Femur (tissue), 1 donor: ENCODE data around the gene EML2.

Experiments
- DNase-seq: peaks from one replicate; pipeline ENCODE4 v3.0.0-alpha.2; 2017

EML2 gene

DNA sequence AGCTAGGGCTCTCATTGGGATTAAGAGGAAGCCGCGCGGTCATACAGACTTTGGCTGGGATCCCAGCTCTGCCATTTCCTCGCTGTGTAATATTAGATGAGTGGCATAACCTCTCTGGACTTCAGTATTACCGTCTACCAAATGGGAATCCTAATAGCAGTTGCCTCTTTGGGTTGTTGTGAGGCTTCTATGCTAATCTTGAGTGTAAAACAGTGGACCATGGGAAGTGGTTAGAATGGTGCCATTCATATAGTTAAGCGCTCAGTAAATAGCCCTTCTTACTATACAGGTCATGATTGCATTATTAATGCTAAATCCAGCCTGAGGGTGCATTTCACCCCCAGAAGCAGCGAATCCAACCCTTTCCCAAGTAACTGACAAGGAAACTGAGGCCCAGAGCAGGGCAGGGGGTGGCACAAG, 54.0 kb downstream of the EML2 start:
- no peak for DNase-seq

DNA sequence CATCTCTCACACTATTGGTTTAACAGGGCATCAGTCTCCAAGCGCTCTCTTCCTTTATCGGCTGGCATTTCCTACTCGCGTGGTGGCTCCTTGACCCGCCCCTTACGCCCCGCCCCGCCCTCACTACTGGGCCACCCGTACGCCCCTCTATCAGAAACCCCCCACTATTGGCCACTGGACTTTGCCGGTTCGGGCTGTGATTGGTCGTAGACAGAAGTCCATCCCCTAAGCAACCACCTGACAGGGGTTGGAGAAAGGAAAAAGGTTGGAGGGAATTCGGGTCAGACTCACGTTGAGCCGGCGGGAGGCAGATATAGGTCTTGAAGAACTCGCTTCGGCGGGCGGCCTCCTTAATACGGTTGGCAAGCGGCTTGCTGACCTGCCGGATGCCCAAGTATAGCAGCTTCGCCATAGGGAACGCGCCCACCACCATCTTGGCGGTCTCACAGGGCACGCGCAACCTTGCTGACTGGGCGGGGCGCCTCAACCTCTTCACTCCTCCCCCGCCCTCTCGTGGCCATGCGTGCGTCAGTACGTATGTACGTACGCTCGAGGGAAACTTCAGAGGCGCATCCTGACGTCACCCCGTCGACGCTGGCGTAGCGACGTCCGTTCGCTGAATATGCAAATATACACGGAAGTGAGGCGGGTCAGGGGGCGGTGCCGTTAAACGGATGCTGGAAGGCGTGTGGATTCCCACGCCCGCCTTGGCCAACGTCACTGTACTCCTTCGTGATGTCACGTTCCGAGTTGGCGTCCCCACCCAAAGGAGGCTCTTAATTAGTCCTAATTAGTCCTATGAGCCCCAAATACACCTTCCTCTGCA, 54.7 kb downstream of the EML2 start, which contains the start of gene OPA3:
OPA3 (minus strand) TSS at position 471 of the 826 bp plus-strand sequence; CDS start at position 433, 38 bp downstream.
- DNase-seq: peak; percentile 100

DNA sequence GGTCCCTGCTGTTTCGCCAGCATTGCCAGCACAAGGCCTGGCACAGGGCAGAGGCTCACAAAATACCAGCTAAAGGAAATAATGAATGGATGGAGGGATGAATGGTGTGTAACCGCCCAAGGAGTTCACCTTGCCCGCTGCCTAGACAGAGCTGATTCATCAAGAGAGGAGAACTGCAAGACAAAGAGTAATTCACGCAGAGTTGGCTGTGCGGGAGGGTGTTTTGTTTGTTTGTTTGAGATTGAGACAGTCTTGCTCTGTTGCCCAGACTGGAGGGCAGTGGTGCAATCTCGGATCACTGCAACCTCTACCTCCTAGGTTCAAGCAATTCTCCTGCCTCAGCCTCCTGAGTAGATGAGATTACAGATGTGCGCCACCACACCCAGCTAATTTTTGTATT, 57.6 kb downstream of the EML2 start:
- DNase-seq: no peak

DNA sequence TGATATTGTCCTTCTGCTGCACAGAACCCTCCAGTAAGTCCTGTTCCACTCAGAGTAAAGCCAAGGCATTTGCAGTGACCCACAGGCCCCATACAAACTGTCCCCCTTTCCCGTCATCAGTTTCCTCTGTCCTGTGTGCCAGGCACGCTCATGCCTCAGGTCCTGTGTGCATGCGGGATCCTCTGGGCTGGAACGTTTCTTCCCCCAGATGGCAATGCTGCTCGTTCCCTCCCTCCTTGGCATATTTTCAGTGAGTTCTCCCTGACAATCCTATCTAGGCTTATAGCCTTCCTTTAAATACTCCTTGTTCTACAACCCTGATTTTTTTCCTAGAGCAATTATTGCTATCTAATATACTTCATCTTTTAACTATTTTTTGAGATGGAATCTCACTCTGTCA, 60.3 kb downstream of the EML2 start:
- no peak for DNase-seq

DNA sequence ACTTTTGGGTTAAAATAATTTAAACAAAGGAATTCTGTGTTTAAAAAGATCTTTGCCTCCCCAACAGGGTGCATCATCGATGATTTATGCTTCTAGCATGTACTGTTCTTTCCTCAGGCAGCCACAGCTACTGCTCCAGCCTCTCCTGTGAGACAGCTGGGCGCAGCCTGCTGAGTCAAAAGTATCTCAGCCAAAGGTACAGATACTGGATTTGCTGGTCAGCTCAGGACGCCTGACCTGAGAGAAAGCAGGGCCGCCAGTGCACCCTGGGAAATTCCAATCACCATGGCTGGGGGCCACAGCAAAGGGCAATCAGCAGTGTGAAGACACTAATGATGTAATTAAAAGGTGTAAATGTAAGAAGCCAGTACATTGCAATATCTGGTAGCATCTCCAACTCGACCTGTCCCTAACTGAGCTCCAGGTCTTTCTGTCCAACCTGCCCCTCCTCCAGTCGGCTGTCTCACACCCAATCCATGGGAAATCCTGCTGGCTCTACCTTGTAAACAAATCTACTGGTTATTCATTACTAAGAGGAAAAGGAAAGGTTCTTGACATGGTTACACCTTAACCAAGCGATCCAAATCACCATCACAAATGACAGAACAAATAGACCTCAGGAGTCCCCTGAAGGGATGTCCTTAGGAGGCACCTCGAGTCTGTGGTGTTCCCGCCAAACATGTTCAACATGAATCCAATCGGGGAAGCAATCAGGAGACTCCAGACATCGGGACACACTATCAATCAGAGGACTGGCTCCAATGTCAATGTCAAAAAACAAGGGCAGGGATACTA, 61.9 kb downstream of the EML2 start:
- no peak for DNase-seq

DNA sequence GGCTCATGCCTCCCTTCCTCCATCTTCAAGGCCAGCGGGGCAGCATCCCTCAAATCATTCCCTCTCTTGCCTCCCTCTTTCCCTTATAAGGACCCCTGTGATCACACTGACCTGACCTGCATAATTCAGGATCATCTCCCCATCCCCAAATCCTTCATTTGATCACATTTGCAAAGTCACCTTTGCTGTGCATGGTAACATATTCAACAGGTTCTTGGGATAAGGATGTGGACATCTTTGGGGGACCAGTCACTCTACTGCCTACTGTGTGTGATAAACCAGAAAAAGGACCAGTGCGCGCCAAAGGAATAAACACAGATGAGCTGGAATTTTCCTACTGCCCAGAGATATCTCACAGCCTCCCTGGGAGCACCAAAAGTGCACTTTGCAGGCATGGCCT, 62.5 kb downstream of the EML2 start:
- no peak for DNase-seq

DNA sequence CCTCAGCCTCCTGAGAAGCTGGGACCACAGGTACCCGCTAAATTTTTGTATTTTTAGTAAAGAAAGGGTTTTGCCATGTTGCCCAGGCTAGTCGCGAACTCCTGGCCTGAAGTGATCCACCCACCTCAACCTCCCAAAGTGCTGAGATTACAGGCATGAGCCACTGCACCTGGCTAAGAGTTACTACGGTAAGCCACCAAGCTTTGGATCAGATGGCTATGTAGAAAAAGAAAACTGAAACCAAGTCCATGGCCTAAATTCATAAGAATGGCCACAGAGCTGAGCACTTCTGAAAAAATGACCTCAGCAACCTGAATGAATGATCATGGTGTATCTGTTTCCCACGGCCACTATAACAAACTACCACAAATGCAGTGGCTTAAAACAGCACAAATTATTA, 64.0 kb downstream of the EML2 start:
- no peak for DNase-seq

DNA sequence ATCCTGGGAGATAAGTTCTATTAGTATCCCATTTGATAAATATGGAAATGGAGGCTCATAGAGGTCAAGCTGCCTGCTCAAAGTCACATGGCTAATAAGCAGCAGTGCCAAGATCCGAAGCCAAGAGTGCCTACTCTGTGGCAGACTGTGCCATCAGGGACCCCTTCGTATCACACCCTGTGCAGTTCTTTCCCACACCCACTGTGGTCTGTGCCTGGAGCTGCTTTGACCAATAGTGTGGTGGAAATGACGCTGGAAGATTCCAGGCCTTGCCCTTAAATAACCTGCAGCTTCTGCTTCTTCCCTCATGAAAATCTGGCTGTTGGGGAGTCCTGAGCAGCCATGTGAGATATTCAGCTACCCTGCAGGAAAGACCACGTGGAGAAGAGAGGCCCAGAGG, 64.7 kb downstream of the EML2 start:
- DNase-seq: no peak

DNA sequence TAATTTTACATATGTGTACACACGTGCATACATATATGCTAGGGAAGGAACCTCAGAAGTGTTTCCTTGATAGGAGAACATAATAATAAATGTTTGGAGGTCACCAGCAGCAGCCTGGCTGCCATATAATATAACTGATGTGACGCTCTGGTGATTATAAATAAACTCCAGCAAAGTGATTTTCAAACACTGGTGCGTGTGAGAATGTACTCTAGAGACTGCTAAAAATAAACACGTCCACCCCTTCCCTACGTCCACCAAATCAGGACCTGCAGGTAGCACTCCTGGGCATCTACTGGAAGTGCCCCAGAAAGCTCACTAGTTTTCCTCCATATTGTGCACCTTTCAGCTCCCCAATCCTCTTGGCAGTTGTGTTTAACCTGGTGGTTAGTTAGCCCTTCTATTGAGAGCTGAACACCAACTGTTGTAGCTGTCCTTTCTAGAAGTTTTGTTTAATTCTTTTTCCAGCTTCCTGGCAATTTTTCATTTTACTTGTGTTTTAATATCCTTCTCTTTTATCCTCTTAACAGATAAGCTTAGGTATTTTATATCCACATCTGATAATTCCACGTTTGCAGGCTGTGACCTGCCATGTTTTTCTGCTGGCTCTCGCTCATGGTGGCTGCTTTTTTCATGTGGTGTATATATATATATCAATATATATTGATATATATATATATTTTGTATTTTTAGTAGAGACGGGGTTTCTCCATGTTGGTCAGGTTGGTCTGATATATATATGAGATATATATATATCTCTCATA, 67.6 kb downstream of the EML2 start:
- DNase-seq: no peak

DNA sequence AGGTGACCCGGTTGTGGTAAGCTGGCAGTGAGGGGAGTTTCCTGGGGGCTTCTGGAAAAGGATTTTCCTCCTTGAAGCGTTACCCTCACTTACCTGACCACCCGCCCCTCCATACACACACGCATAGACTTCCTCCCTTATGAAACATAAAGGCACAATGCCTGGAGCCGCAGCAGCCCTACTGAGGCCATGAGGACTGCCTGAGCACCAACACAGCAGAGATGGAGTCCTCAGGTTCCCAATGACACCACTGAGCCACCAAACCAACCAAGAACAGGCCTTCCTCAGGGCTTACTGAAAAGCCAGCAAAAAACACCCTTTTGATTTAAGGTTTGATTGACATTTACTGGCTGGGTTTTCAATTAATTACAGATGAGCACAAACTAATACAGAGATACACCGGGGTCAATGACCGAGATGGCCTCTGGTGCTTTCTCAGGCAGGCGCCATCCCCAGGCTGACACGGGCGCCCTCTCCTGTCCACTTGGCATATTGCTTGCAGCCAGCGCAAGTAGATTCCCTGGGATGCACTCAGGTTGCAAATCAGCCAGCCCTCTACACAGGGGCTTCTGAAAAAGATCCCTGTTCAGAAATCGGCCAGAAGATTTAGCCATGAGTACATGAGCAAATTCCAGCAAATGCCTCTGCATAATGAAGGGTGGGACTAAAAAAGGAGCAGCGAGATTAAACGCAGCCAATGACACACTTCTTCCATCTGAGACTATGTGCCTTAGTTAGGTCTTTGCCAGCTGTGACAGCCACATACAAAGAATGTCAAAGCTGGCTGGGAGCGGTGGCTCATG, 69.4 kb downstream of the EML2 start:
- peak; percentile 48 for DNase-seq

DNA sequence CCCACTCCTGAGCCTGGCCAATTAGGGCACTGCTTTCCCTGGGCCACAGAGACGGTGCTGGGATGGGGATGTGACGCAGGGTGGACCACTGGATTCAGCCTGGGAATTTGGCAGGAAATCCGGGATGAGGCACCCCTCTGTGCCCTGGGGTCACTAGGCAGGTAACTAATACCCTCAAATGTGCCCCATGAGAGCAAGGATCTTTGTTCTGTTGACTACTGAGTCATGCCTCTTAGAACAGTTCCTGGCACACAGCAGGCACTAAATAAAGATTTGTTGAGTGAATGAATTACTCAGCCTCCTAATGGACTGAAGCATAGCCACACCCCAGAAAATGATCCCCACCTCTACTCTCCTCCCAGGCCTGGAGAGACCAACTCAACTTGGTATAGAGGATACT, 70.5 kb downstream of the EML2 start:
- no peak for DNase-seq

DNA sequence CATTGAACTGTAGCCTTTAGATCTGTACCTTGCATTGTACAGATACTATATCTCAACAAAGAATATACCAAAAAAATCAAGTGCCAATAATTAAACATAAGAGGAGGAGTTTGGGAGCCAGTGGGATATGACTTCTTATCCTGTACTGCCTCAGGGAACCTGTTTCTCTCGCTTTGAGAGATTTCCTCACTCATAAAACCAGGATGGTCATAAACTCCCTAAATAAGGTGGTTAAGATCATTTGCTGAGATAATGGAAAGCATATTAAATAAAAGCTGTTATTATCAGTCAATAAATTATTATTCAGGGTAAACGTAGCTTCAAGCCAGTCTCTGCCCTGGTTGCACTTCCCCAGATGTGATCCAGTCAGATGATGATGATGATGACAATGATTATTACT, 71.6 kb downstream of the EML2 start:
- DNase-seq: no peak

DNA sequence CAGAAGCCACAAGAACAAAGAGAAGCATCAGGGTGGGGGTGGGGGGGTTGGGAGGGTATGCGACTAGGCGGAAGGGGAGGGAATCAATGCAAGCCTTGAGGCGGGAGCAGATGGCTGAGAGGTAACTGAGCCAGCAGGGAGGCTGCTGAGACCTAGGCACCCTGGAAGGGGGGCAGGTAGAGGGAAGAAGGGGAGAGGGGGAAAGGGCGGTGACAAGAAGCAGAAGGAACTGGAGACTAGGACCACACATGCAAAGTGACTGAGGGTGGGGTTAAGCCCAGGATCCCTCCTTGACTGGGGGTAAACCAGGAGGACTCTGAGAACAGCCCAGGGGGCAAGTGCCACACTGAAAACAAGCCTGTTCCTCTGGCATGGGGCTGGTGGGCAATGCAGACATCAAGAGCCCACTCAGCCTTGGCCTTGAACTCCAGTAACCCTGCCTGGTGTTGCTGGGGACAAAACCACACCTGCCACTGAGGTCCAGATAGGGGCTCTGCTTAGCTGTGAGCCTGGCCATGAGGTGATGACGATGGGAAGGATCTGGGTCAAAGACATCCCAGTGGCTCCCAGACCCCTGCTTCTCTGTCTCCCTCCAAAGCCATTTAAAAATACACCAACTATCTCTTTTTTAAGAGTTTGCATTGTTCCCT, 74.9 kb downstream of the EML2 start:
- no peak for DNase-seq

DNA sequence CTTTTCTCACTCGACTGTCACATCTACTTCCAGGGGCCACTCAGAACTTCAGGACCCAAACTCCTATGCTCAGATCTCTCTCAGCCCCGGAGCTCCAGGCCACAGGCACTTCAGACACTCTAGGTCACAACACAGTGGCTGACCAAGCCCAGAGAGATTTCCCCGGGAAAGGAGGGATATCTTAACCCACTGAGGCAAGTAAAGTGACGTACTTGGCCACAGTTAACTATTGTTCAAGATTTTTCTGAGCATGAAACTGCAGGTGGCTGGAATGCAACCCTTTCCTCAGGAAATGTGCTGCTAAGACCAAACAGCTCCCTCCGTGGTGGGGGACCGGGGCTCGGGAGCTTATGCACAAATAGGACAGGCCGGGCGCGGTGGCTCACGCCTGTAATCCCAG, 78.5 kb downstream of the EML2 start:
- DNase-seq: no peak

DNA sequence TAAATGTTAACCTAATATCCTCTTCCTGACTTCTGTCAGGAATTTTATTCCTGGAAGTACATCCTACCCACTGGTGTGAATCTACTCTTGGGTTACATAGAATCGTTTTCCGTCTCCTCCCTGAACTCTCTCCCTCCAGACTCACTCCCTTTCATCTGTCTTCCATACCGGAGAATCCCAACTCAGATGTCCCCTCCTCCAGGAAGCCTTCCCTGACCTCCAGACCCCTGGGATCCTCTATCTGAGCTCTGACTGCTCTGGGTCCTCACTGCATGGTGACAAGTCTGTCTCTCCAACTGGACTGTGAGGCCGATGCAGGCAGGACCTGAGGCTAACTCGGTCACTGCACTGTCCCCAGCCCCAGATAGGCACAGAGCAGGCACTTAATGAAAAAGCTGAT, 79.2 kb downstream of the EML2 start:
- DNase-seq: no peak
